HepG2 (cell line): ENCODE results near the gene ZNF831. TPM values are rescaled to one million over a fixed set of nuclear protein-coding genes. Genes with fewer than 3 reads are reported as not detected.

Experiments used
- BRD4 ChIP-seq: sonication (generic); formaldehyde crosslinking; IDR thresholded peaks from 2 replicates; pipeline ENCODE4 v1.4.0; 2020; ENCODE audit warnings: missing genetic modification reagents
- IKZF5 ChIP-seq: IDR thresholded peaks from 2 replicates; pipeline ENCODE4 v1.6.1; 2018; ENCODE audit warnings: missing genetic modification reagents, mild to moderate bottlenecking, missing compliant biosample characterization
- MIER3 ChIP-seq: IDR thresholded peaks from 2 replicates; pipeline ENCODE4 v1.6.1; 2016; ENCODE audit warnings: missing compliant biosample characterization, borderline replicate concordance
- MTF2 ChIP-seq: sonication (generic); formaldehyde crosslinking; IDR thresholded peaks from 2 replicates; pipeline ENCODE4 v1.5.0; 2020; ENCODE audit warnings: missing genetic modification reagents, borderline replicate concordance
- PITX1 ChIP-seq: sonication (generic); formaldehyde crosslinking; IDR thresholded peaks from 2 replicates; pipeline ENCODE4 v1.5.1; 2020; ENCODE audit warnings: mild to moderate bottlenecking, missing genetic modification reagents
- RAD21 ChIP-seq: fragments of 450-650 bp; formaldehyde crosslinking; IDR thresholded peaks from 2 replicates; pipeline ENCODE4 v1.5.0; 2020; ENCODE audit warnings: mild to moderate bottlenecking
- SETDB1 ChIP-seq: sonication (generic); formaldehyde crosslinking; IDR thresholded peaks from 2 replicates; pipeline ENCODE4 v1.5.1; 2020; ENCODE audit warnings: missing genetic modification reagents, mild to moderate bottlenecking, borderline replicate concordance
- SIN3B ChIP-seq: fragments of 150-350 bp; IDR thresholded peaks from 2 replicates; pipeline ENCODE4 v1.6.1; 2014; ENCODE audit warnings: low read length
- SMAD1 ChIP-seq: sonication (generic); formaldehyde crosslinking; IDR thresholded peaks from 2 replicates; pipeline ENCODE4 v1.4.0; 2020; ENCODE audit warnings: missing genetic modification reagents, low read depth, mild to moderate bottlenecking, borderline replicate concordance
- TCF12 ChIP-seq, 2 experiments: fragments of 450-650 bp in 1 of 2; sonication (generic) in 1 of 2; formaldehyde crosslinking in 1 of 2; IDR thresholded peaks; 2 replicates each; pipeline versions ENCODE4 v1.6.1 to v1.8.0; 2017 to 2022; ENCODE audit warnings: antibody characterized with exemption in 1 of 2, mild to moderate bottlenecking in 1 of 2, missing genetic modification reagents in 1 of 2, moderate library complexity in 1 of 2
- TFDP2 ChIP-seq: sonication (generic); formaldehyde crosslinking; IDR thresholded peaks from 2 replicates; pipeline ENCODE4 v1.4.0; 2020; ENCODE audit warnings: missing genetic modification reagents
- TOPORS ChIP-seq: sonication (generic); formaldehyde crosslinking; IDR thresholded peaks from 2 replicates; pipeline ENCODE4 v1.8.0; 2023; ENCODE audit warnings: mild to moderate bottlenecking, missing genetic modification reagents
- TSC22D2 ChIP-seq: sonication (generic); formaldehyde crosslinking; IDR thresholded peaks from 2 replicates; pipeline ENCODE4 v1.5.1; 2020; ENCODE audit warnings: missing genetic modification reagents, mild to moderate bottlenecking, borderline replicate concordance
- ZFP36 ChIP-seq: fragments of 150-350 bp; IDR thresholded peaks from 2 replicates; pipeline ENCODE4 v1.6.1; 2018; ENCODE audit warnings: borderline replicate concordance, low read length, low read depth; ENCODE audit not compliant: partially characterized antibody
- ZNF17 ChIP-seq: sonication (generic); formaldehyde crosslinking; IDR thresholded peaks from 2 replicates; pipeline ENCODE4 v1.5.0; 2020; ENCODE audit warnings: mild to moderate bottlenecking, missing genetic modification reagents
- ZNF235 ChIP-seq: sonication (generic); formaldehyde crosslinking; IDR thresholded peaks from 2 replicates; pipeline ENCODE4 v1.8.1; 2023; ENCODE audit warnings: mild to moderate bottlenecking, missing genetic modification reagents, borderline replicate concordance
- ZNF350 ChIP-seq: sonication (generic); formaldehyde crosslinking; IDR thresholded peaks from 2 replicates; pipeline ENCODE4 v1.4.0; 2020; ENCODE audit warnings: mild to moderate bottlenecking, low read depth, missing genetic modification reagents, borderline replicate concordance
- ZNF354B ChIP-seq: sonication (generic); formaldehyde crosslinking; IDR thresholded peaks from 2 replicates; pipeline ENCODE4 v1.8.0; 2022; ENCODE audit warnings: mild to moderate bottlenecking, missing genetic modification reagents
- ZNF367 ChIP-seq: sonication (generic); formaldehyde crosslinking; IDR thresholded peaks from 2 replicates; pipeline ENCODE4 v1.4.0; 2020; ENCODE audit warnings: missing genetic modification reagents, borderline replicate concordance
- ZNF496 ChIP-seq: sonication (generic); formaldehyde crosslinking; IDR thresholded peaks from 2 replicates; pipeline ENCODE4 v1.8.1; 2023; ENCODE audit warnings: mild to moderate bottlenecking, moderate library complexity, missing genetic modification reagents; ENCODE audit not compliant: insufficient replicate concordance
- ZNF615 ChIP-seq: sonication (generic); formaldehyde crosslinking; IDR thresholded peaks from 2 replicates; pipeline ENCODE4 v1.5.0; 2020; ENCODE audit warnings: mild to moderate bottlenecking, missing genetic modification reagents, borderline replicate concordance
- ZNF691 ChIP-seq: sonication (generic); formaldehyde crosslinking; IDR thresholded peaks from 2 replicates; pipeline ENCODE4 v1.4.0; 2020; ENCODE audit warnings: missing genetic modification reagents, low read depth, mild to moderate bottlenecking, borderline replicate concordance
- polyA plus RNA-seq, 8 experiments: library from polyadenylated mRNA; depleted of rRNA in 3 of 8; stranded (reverse) in 7 of 8; unstranded in 1 of 8; fragments of >200 nt; fragmentation: Illumina TruSeq in 4 of 8; extraction: Trizol in 4 of 8; gene quantifications; 2 replicates each; pipeline versions ENCODE4 v1.2.1 to v1.2.3, GENCODE V29; 2011 to 2016; ENCODE audit warnings: low read depth in 4 of 8, missing spikeins in 1 of 8, mixed read lengths in 1 of 8; ENCODE audit not compliant: insufficient read depth in 1 of 8
- total RNA-seq, 5 experiments: library from RNA; depleted of rRNA; stranded (reverse); fragments of >200 nt; fragmentation: Illumina TruSeq; extraction: Trizol; gene quantifications; 2 replicates each; pipeline ENCODE4 v1.2.3, GENCODE V29; 2016; ENCODE audit warnings: low read depth in 1 of 5
- TF ChIP-seq, protein P1 (sequence below): sonication (generic); formaldehyde crosslinking; IDR thresholded peaks from 2 replicates; pipeline ENCODE4 v1.4.0; 2020; ENCODE audit warnings: missing genetic modification reagents

ZNF831 gene
- total and polyA plus RNA-seq, 2 of the 13 experiments (the other 11 are each of a cell fraction or from before 2014, with no cell fraction given): not detected

- TF ChIP-seq TCF12 (IDR thresholded peaks at IDR 0.05) (no peak), TCF12 (CRISPR knock-in tag; IDR thresholded peaks at IDR 0.05) (no peak), ZNF17 (CRISPR knock-in tag) (no peak), BRD4 (CRISPR knock-in tag) (no peak), ZNF496 (CRISPR knock-in tag) (no peak), ZNF354B (CRISPR knock-in tag) (no peak), TSC22D2 (CRISPR knock-in tag) (0 out of 2 replicates have a peak, but pooled peaks have one; percentile 42), ZNF615 (CRISPR knock-in tag) (no peak), RAD21 (peak; percentile 93), SETDB1 (no peak), ZNF367 (CRISPR knock-in tag) (no peak), SIN3B (no peak), MIER3 (CRISPR knock-in tag) (0 out of 2 replicates have a peak, but pooled peaks have one; percentile 28), SMAD1 (CRISPR knock-in tag) (no peak; the same call in 1 of the 2 replicates), ZFP36 (peak; percentile 62), ZNF350 (no peak), ZNF235 (CRISPR knock-in tag) (no peak), IKZF5 (CRISPR knock-in tag) (0 out of 2 replicates have a peak, but pooled peaks have one; percentile 45), ZNF691 (peak; percentile 43; the same call in 1 of the 2 replicates), PITX1 (CRISPR knock-in tag) (no peak), MTF2 (peak; percentile 77; the same call in 1 of the 2 replicates), TOPORS (CRISPR knock-in tag) (no peak), TFDP2 (CRISPR knock-in tag) (no peak)
- TF ChIP-seq, protein P1, sequence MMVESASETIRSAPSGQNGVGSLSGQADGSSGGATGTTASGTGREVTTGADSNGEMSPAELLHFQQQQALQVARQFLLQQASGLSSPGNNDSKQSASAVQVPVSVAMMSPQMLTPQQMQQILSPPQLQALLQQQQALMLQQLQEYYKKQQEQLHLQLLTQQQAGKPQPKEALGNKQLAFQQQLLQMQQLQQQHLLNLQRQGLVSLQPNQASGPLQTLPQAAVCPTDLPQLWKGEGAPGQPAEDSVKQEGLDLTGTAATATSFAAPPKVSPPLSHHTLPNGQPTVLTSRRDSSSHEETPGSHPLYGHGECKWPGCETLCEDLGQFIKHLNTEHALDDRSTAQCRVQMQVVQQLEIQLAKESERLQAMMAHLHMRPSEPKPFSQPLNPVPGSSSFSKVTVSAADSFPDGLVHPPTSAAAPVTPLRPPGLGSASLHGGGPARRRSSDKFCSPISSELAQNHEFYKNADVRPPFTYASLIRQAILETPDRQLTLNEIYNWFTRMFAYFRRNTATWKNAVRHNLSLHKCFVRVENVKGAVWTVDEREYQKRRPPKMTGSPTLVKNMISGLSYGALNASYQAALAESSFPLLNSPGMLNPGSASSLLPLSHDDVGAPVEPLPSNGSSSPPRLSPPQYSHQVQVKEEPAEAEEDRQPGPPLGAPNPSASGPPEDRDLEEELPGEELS (CRISPR knock-in tag): 0 out of 2 replicates have a peak, but pooled peaks have one; percentile 4
Observed at GRCh38 chr20:59222253-59223181, 58.9 kb downstream of the ZNF831 start (continued).
